PC-9 (cell line): ENCODE data around the gene NCBP2L. TPM values are rescaled to one million over a fixed set of nuclear protein-coding genes. Genes with fewer than 3 reads are reported as not detected.

Source experiments
- BruUV-seq: library from RNA; stranded (reverse); fragments of 400-500 nt; replicated peaks from 2 replicates; lab custom pipeline; 2021; lab: Mats Ljungman, UMichigan
- CTCF ChIA-PET: fragments of 300-600 bp; sonication (Branson Sonifier 250); formaldehyde crosslinking; loops from one replicate; lab custom pipeline; 2022; ENCODE audit warnings: antibody characterized with exemption; lab: Charles Lee
- POLR2A ChIA-PET: fragments of 300-600 bp; sonication (Branson Sonifier 250); formaldehyde crosslinking; loops from one replicate; lab custom pipeline; 2022; ENCODE audit warnings: antibody characterized with exemption; ENCODE audit not compliant: unreplicated experiment; lab: Charles Lee
- DNase-seq, 2 experiments: peaks; one replicate each; pipeline versions ENCODE4 v3.0.0 to v3.0.0-alpha.2; 2015 to 2022; ENCODE audit warnings: mixed read lengths in 1 of 2
- H2AFZ ChIP-seq: fragments of 200-600 bp; sonication (generic); 2 replicates; pipeline ENCODE4 v1.8.1; 2017; ENCODE audit warnings: antibody characterized with exemption
- H3F3A ChIP-seq: fragments of 200-600 bp; sonication (generic); 2 replicates; pipeline ENCODE4 v1.8.1; 2017; ENCODE audit warnings: antibody characterized with exemption, mild to moderate bottlenecking, low read depth; ENCODE audit not compliant: insufficient read depth
- H3K27ac ChIP-seq: fragments of 200-600 bp; sonication (generic); 2 replicates; pipeline ENCODE4 v1.6.1; 2016; ENCODE audit warnings: mixed run types
- H3K27me3 ChIP-seq: fragments of 200-600 bp; sonication (generic); 2 replicates; pipeline ENCODE4 v1.6.1; 2016; ENCODE audit warnings: low read depth, mixed run types; ENCODE audit not compliant: insufficient read depth
- H3K36me3 ChIP-seq: fragments of 200-600 bp; sonication (generic); 2 replicates; pipeline ENCODE4 v1.6.1; 2016; ENCODE audit warnings: low read depth, mixed run types
- H3K4me1 ChIP-seq: fragments of 200-600 bp; sonication (generic); replicated peaks from 2 replicates; pipeline ENCODE4 v1.6.1; 2016; ENCODE audit warnings: mixed run types; ENCODE audit not compliant: insufficient read depth
- H3K4me2 ChIP-seq: fragments of 200-600 bp; sonication (generic); 2 replicates; pipeline ENCODE4 v1.6.1; 2017; ENCODE audit warnings: mixed run types
- H3K4me3 ChIP-seq: fragments of 200-600 bp; sonication (generic); 2 replicates; pipeline ENCODE4 v1.6.1; 2016; ENCODE audit warnings: mixed run types
- H3K79me2 ChIP-seq: fragments of 200-600 bp; sonication (generic); 2 replicates; pipeline ENCODE4 v1.6.1; 2017; ENCODE audit warnings: low read depth, mixed run types
- H3K9me2 ChIP-seq: fragments of 200-600 bp; sonication (generic); 2 replicates; pipeline ENCODE4 v1.8.1; 2017; ENCODE audit warnings: mild to moderate bottlenecking; ENCODE audit not compliant: insufficient read depth
- H3K9me3 ChIP-seq: fragments of 200-600 bp; sonication (generic); 2 replicates; pipeline ENCODE4 v1.8.1; 2016; ENCODE audit warnings: low read depth; ENCODE audit not compliant: insufficient read depth
- H4K20me1 ChIP-seq: fragments of 200-600 bp; sonication (generic); 2 replicates; pipeline ENCODE4 v1.8.1; 2017; ENCODE audit not compliant: insufficient read depth
- CTCF ChIP-seq: fragments of 200-600 bp; sonication (generic); conservative IDR thresholded peaks from 2 replicates; pipeline ENCODE4 v1.6.1; 2017; ENCODE audit warnings: mixed run types, antibody characterized with exemption, mild to moderate bottlenecking, moderate library complexity
- EZH2 ChIP-seq: fragments of 200-600 bp; sonication (generic); IDR thresholded peaks from 2 replicates; pipeline ENCODE4 v1.8.0; 2017; ENCODE audit warnings: antibody characterized with exemption, low read depth
- intact Hi-C: fragments of 100-400 bp; cut with micrococcal nuclease; formaldehyde crosslinking; loops from one replicate; pipeline ENCODE4 v1.10.0; 2022; ENCODE audit not compliant: unreplicated experiment
- total RNA-seq: library from RNA; stranded (reverse); gene quantifications from 2 replicates; pipeline ENCODE4 v1.2.3, GENCODE V29; 2021

NCBP2L gene
- total RNA-seq, 1 experiment from 2014 or later, result not detected

DNA sequence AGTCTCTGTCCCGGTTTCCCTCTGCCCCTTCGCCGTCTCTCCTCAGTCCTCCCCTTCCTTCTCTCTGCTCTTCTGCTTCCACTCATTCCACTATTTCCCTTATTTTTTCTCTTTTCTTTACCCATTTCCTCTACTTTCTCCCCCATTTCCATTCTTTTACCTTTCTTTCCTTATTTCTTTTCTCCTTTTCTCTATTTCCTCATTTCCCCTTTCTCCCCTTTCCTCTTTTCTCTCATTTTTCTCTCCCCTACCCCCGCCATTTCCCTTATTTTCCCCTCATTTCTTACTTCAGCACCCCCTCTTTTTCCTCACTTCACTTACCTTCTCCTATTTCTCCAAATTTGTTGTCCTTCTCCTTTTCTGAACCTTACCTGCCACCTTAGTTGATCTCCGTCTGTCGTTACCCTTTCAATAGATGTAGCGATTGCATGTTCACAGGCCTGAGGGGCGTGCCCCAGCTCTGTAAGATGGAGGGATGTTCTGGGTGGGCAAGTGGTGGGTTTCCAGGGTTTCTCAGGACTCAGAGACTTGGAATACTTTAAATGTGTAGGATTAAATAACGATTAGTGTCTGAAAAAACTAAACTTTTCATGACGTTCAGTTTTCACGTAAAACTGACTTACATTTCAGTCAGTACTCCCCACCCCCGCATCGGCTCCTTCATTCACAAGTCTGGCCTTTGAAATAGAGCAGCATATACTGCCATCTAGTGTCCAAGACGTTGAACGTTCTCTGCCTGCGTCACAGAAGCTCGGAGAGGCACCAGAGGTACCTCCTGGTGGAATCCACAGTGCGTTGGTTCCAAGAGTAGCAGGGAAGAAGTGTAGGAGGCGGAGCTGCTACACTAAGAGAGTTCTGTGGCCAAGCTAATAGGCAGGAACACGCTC, 641 bp upstream of the NCBP2L start:
- Histone ChIP-seq H3K79me2 (no peaks in the 10 kb centered on the region), H3K27me3 (no peaks in the 10 kb centered on the region), H3K9me3 (no peaks in the 10 kb centered on the region), H3K4me3 (peak overlapping the region; percentile 82; the same call in 1 of the 2 replicates), H4K20me1 (no peaks in the 10 kb centered on the region), H3K4me1 (peaks cover 37% of the 10 kb centered on the region), H3K27ac (no peak overlapping the region), H3K9me2 (no peaks in the 10 kb centered on the region), H3K4me2 (peak overlapping the region; percentile 83), H3K36me3 (no peaks in the 10 kb centered on the region), H2AFZ (0 out of 2 replicates have a peak overlapping the region, but pooled peaks have one; percentile 76), H3F3A (0 out of 2 replicates have a peak, but pooled peaks cover 5% of the 10 kb centered on the region)
- ChIA-PET CTCF (interaction anchor here (0.6 to 3.0 kb wide), 9 partner anchors 17 to 325 kb away, joined by 3 to 33 read pairs (median 5); no protein-coding TSS in a partner anchor), POLR2A (no interaction called here)
- intact Hi-C loops, result loop anchor here (1.0 to 5.0 kb wide), 8 partner anchors 59 to 885 kb away; no protein-coding TSS in a partner anchor
- no TSS peak for BruUV-seq
- no peak for TF ChIP-seq EZH2
- peak; percentile 93 for TF ChIP-seq CTCF
- DNase-seq, result peak; percentile 78 to 85

- H4K20me1 ChIP-seq, result no peaks in the 10 kb centered on the region
- no peaks in the 10 kb centered on the region for H3K27me3 ChIP-seq
- no peak for DNase-seq
- no peak overlapping the region for H3K4me3 ChIP-seq
- ChIA-PET POLR2A (no interaction called here), CTCF (interaction anchor here (0.7 kb wide), 1 partner anchor 905 kb away, joined by 4 read pairs; no protein-coding TSS in a partner anchor)
- no peaks in the 10 kb centered on the region for H3K79me2 ChIP-seq
- H3K27ac ChIP-seq, result no peak overlapping the region
- TF ChIP-seq EZH2 (no peak), CTCF (no peak)
- peaks cover 10% of the 10 kb centered on the region for H3K4me1 ChIP-seq
- BruUV-seq, result no TSS peak
- no peaks in the 10 kb centered on the region for H3K36me3 ChIP-seq
- H3F3A ChIP-seq, result 0 out of 2 replicates have a peak, but pooled peaks cover 5% of the 10 kb centered on the region
- H3K9me3 ChIP-seq, result no peaks in the 10 kb centered on the region
- H3K9me2 ChIP-seq, result no peaks in the 10 kb centered on the region
- intact Hi-C loops, result no loop called here
- H3K4me2 ChIP-seq, result no peak overlapping the region
- no peak overlapping the region for H2AFZ ChIP-seq
Measured at GRCh38 chrX:107780525-107780924, 3.0 kb downstream of the NCBP2L start.

GRCh38 chrX:107787827-107788226, 10.3 kb downstream of the NCBP2L start:
- Histone ChIP-seq H3F3A (no peaks in the 10 kb centered on the region), H3K9me3 (no peaks in the 10 kb centered on the region), H3K36me3 (no peaks in the 10 kb centered on the region), H3K27me3 (no peaks in the 10 kb centered on the region), H3K4me3 (no peak overlapping the region), H3K79me2 (no peaks in the 10 kb centered on the region), H2AFZ (no peak overlapping the region), H4K20me1 (no peaks in the 10 kb centered on the region), H3K9me2 (no peaks in the 10 kb centered on the region), H3K27ac (no peak overlapping the region), H3K4me1 (no peaks in the 10 kb centered on the region), H3K4me2 (no peak overlapping the region)
- TF ChIP-seq CTCF, result no peak
- TF ChIP-seq EZH2, result no peak
- DNase-seq, result no peak
- ChIA-PET CTCF (no interaction called here), POLR2A (no interaction called here)
- intact Hi-C loops, result no loop called here
- no TSS peak for BruUV-seq
